D721Med (cell line): ENCODE data around the gene TAS2R38.

ENCODE experiments used
- DNase-seq: peaks from one replicate; pipeline ENCODE4 v3.0.0; 2011; ENCODE audit warnings: low spot score; ENCODE audit not compliant: insufficient read length
- FAIRE-seq: peaks from 2 replicates; lab custom pipeline; 2011; peaks lifted over from hg19 to GRCh38; lab: Jason Lieb, UNC
- CTCF ChIP-seq: IDR thresholded peaks from 2 replicates; pipeline ENCODE4 v1.5.1; 2012; ENCODE audit warnings: mild to moderate bottlenecking, control low read depth; ENCODE audit not compliant: insufficient read depth; ENCODE audit errors: missing control alignments

Gene TAS2R38

GRCh38 chr7:141973673-141974072 lies at the start of gene TAS2R38:
TAS2R38 (minus strand) TSS chr7:141973773; CDS start chr7:141973689, 84 bp downstream.
- FAIRE-seq (no peak), DNase-seq (no peak)
- TF ChIP-seq CTCF: no peak

GRCh38 chr7:142018154-142018553 lies 44.6 kb upstream of the TAS2R38 start:
- TF ChIP-seq CTCF: no peak
- DNase-seq (no peak), FAIRE-seq (no peak)

GRCh38 chr7:142017451-142017850 lies 43.9 kb upstream of the TAS2R38 start:
- FAIRE-seq (no peak), DNase-seq (no peak)
- TF ChIP-seq CTCF: no peak

- TF ChIP-seq CTCF: no peak
- FAIRE-seq: no peak
Observed at GRCh38 chr7:142012825-142013511, 39.4 kb upstream of the TAS2R38 start.

GRCh38 chr7:142010952-142011548 lies 37.5 kb upstream of the TAS2R38 start:
- no peak for DNase-seq
- FAIRE-seq: no peak
- no peak for TF ChIP-seq CTCF

More at GRCh38 chr7:142012825-142013511, 39.4 kb upstream of the TAS2R38 start:
- DNase-seq: no peak

GRCh38 chr7:142009187-142009586 lies 35.6 kb upstream of the TAS2R38 start:
- DNase-seq (no peak), FAIRE-seq (no peak)
- TF ChIP-seq CTCF: no peak

- FAIRE-seq: no peak
- no peak for TF ChIP-seq CTCF
- DNase-seq: no peak
Observed at GRCh38 chr7:142006577-142006976, 33.0 kb upstream of the TAS2R38 start.
